Globus pallidus (tissue), 1 donor: ENCODE measurements around the gene SLC23A1.

Experiments used
- DNase-seq: peaks from one replicate; pipeline ENCODE4 v3.0.0-alpha.2; 2015; ENCODE audit warnings: low spot score

The SLC23A1 gene

DNA sequence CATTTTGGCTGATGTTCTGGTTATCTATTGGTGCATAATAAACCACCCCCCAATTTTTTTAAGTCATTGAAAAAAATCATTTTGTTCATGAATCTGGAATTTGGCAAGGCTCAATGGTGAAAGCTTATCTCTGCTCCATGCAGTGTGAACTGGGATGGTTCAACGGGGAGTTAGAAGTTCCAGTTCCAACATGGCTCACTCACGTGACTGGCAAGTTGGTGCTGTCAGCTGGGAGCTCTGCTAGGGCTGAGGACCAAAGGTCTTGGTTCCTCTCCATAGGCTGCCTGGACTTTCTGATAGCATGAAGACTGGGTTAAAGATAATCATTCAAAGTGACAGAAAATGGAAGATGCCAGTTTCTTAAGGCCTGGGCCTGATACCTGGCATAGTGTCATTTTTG is 23.9 kb upstream of the SLC23A1 start:
- DNase-seq: no peak

DNA sequence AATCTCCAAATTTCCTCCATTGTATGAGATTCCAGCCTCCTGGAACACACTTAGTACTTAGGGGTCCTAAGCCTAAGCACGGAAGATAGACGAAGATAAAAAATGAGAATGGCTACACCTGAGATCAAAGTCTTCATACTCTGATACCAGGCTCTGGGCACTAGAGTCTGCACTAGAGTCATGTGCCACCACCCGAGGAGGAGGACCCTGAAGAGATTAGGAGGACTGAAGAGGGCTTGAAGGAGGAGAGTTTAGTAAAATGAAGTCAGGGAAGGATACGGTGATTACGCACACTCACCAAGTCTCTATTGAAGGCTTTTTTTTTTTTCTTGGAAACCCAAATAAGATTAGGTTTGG is 21.4 kb upstream of the SLC23A1 start:
- no peak for DNase-seq

DNA sequence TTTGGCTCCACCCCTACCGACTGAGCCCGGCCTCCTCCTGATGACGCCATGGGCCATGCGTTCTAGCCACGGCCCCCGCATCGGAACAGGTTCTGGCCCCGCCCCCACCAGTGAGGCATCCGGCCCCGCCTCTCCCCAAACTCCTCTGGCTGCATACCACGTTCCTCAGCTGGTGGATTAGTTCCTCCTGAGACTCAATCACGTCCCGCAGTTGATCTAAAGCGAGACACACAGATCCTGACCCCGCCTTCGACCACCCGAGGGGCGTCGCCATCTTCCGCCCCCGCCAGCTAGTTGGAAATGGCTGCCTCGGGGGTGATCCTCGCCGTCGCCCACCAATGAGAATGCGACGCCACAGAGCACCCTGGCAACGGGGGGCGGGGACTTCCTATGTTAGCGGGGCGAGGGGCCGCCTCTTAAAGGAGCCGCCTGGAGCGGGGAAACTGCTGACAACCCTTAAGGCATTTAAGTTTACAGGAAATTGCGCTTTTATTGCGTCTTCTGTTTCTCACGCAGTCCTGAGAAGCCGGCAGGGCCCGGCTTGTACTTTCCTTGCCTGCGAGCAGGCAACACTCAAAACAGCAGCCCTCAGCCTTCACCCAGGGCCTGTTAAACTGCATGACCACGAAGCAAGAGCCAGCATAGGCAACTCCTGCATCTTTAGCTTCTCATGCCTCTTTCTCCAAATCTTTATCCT is 20.8 kb upstream of the SLC23A1 start, which contains the start of gene SPATA24:
SPATA24 (minus strand) TSS at position 303 of the 697 bp plus-strand sequence; CDS start at position 274, 29 bp downstream.
- DNase-seq: peak; percentile 98

DNA sequence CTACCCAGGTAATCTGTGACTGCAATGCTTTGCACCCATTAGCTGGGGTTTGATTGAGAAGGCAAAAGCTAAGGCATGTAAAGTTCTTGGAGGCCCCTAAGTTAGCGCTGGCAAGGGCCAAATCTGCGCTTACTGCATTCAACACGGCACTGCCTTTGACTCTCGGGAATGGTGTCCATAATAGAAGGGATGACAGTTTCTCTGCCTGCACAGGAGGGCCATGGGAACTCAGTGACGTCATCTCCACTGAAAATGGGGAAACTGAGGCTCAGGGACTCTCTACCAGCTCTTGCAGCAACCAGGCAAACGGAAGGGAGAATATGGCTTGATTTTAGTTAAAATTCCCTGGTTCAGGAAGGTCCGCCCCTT is 20.3 kb upstream of the SLC23A1 start:
- no peak for DNase-seq

DNA sequence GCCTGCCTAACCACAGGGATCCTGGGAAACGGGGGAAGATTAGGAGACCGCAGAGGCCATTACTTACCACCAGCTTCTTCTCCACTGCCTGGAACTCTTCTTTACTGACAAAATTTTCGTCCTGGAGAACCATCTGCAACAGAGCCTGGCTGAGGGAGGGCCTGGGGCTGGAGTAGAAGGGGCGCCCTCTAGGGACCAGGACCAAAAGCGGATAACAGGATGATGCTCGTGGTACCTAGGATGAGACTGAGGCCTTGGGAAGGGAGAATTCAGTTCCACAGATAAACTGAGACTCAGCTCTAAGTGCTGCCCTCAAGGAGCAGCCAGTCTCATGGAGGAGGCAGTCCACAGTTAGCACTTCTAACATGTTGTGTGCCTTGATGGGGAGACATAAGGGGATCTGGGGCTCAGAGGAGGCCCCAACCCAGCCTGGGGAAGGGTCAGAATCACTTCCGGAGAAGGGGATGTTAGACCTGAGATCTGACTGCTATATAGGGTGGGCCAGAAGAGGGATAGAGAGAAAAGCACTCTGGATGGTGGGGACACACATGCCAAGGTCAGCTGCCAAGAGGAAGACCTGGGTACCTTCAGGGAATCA is 19.6 kb upstream of the SLC23A1 start:
- no peak for DNase-seq

DNA sequence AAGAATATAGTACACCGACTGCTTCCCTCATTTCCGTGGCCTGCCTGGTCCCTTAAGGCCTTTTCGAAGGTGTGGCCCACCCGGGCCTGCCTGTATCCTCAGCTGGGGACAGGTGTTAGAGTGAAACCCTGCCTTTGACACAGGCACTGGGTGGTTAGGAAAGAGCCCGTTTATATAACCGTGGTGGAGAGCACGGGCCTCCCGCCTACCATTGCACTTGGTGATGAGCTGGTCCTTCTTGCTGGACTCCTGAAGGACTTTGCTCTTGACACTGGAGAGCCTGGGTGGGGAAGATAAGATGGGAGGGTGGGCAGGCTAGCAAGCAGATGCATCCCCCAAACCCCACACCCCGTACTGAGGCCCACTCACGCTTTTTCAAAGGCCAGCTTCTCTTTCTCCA is 18.4 kb upstream of the SLC23A1 start:
- no peak for DNase-seq

DNA sequence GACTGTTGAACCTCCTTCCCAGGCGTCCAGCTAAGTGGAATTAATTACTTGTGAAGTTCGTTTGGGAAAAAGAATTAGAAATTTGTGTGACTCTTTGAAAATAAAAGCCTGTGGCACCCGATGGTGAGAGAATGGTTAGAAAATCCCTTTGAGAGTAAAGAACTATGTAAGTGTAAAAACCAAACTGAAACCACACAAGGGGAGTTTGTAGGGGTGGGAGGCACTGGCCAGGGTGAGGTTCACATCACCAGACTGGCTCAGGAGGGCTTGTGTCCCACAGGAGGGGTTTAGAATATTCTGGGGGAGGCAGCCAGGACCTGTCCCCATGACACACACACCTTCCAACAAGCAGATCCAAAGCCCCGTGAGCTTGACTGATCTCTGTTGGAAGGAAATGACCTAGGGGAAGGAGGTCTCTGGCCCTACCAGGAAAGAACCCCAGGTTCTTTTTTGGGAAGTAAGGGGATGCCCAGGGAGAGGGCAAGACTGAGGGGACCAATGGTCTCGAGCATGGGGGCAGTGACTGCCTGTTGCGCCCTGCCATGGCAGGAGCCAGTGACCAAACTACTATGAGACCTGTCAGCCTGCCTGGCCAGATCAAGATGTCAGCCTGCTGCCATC is 16.5 kb upstream of the SLC23A1 start:
- no peak for DNase-seq

DNA sequence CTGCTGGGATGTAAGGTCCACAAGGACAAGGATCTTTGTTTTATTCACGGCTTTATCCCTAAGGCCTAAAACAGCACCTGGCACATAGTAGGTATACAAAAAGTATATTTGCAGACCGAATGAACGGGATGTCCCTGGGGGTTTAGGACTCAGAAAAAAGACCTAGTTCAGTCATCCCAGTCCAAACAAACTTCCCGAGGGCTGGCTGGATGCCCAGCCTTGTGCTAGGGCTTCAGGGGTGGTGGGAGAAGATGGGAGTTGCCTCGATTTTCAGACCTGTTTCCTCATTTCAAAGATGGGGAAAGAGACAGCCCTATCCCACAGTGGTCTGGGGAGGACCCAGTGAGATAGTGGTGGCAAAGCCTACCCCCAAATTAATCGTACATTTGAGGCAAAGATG is 14.8 kb upstream of the SLC23A1 start:
- no peak for DNase-seq

DNA sequence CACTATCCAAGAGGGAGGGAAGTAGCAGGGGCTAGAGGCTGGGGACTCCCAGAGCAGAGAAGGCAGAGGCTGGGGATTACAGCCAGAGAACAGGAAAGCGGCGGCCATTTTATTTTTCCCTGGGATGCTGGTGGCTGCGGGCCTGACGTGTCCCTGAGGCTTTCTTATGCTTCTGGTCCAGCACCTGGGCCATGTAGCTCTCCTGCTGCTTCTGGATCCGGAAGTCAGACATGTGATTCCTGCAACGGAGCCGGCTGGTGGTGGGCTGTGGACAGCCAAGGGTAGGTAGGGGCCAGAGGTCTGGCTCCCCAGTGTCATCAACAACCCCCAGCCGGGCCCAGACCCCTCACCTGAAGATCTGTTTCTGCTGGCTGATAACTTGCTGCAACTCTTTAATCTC is 13.6 kb upstream of the SLC23A1 start:
- no peak for DNase-seq

DNA sequence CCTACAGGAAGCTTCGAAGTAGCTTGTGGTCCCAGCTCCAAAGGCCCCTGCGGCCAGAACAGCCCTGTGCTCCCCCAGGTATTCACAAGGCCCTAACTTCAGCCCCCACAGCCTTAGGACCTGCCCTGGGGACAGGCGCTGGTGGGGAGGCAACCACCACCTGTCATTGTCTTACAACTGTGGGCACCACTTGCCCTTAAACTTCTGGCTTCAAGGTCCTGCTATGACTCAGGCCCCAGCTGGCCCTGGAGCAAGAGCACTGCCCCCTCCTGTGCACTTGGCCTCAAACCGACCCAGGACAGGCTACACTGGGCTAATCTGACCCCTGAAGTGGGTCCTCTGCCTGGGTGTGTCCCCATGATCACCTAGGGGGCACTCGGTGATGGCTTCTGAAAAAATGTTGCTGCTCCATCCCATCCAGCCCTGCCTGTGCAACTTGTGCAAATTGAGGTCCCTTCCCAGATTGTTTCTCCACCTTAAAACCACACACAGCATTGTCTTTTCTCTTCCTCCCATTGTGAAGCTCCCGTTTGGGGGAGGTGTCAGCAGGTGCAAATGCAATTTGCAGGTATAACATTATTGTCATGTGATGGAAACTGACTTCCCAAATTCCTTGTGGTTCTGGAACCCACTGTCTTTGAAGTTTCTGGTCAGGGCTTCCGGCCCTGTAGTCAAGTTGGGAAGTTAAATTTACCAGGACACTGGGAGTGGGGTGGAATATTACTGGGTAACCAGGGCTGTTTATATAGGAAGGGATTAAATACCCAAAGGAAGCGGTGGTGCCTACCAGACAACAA is 12.9 kb upstream of the SLC23A1 start:
- DNase-seq: no peak

DNA sequence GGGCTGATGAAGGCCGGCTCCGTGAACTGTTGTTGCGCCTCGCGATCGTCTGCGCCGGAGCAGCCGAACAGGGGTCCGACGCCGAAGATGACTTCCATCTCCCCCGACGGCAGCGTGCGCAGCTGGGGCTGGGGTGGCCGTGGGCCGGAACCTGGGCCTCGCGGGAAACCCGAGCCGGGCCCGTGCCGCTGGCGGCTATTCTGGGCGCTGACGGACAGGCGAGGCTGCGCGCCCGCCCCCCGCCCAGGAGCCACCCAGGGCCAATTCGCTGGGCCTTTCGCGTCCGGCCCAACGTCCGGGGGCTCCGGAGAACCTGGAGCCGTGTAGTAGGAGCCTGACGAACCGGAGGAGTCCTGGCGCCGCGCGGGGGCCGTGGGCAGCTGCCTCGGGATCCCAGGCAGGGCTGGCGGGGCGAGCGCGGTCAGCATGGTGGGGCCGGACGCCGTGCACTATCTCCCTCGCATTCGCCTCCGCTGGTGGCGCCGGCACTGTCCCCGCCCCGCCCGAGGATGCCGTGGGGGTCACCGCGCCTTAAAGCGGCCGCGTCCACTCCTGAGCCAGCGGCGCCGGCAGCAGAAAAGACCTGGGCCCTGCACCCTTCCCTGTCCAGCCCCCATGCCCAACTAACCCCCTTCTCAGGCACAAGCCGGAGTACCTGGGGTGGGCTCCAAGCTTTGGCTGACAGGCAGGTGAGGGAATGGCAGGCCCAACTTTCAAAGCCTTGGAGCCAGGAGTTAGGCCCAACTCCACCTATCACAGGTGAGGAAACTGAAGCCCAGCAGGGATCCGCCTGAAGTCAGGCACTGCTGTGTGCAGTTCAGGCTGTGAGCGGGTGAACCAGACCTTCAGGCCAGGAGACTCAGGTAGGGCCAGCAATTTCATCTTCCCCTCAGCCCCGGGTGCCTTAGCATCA is 11.8 kb upstream of the SLC23A1 start, which contains the start of gene PROB1:
PROB1 (minus strand) TSS at position 451 of the 913 bp plus-strand sequence; CDS start at position 428, 23 bp downstream.
- DNase-seq: no peak

DNA sequence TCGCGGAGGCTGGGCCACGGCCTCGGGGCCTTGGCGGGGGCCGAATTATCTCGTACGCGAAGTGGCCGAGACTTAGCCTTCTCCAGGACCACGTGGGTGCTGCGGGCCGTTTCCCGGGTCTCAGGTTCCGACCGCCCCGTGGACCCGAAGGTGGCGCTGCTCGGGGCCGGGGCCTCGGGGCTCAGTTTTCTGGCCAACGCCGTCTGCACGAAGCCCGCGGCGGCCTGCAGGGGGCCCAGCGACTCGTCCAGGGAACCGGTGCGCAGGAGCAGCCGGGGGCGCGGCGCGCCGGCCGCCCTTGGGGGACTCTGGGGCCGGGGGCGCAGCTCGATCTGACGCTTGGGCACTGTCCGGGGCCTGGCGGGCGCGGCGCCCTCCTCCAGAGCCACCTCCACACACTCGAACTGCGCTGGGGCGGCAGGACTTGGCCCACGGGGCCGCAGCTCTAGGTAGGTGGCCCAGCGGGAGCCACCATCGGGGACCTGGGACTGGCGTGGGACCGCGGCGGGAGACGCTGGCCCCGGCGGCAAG is 11.1 kb upstream of the SLC23A1 start:
- no peak for DNase-seq

DNA sequence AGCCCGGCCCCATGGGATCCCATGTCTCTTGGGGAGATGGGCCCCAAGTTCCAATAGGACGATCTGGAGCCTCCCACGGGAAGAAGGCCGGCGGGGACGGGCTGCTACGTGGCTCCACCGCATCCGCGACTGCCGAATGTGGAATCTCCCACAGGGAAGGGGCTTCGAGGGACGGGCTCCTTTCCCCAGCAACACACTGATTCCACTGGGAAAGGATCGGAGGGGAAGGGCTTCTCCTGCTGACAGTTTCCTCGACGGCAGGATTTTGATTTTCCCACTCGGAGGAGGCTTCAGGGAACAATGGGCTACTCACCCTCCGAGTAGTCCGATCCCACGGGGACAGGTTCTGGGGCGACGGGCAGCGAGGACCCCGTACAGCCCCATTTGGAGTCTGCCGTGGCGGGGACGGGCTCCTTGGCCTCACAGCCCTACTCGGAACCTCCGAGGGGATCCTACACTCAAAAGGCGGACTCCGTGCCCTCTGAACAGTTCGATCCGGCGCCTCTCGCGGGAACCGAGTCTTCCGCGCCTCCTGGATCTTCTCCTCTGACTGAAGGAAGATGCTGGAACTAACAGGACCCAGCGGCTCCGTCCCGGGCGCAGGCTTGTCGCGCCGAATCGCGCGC is 10.5 kb upstream of the SLC23A1 start:
- no peak for DNase-seq

DNA sequence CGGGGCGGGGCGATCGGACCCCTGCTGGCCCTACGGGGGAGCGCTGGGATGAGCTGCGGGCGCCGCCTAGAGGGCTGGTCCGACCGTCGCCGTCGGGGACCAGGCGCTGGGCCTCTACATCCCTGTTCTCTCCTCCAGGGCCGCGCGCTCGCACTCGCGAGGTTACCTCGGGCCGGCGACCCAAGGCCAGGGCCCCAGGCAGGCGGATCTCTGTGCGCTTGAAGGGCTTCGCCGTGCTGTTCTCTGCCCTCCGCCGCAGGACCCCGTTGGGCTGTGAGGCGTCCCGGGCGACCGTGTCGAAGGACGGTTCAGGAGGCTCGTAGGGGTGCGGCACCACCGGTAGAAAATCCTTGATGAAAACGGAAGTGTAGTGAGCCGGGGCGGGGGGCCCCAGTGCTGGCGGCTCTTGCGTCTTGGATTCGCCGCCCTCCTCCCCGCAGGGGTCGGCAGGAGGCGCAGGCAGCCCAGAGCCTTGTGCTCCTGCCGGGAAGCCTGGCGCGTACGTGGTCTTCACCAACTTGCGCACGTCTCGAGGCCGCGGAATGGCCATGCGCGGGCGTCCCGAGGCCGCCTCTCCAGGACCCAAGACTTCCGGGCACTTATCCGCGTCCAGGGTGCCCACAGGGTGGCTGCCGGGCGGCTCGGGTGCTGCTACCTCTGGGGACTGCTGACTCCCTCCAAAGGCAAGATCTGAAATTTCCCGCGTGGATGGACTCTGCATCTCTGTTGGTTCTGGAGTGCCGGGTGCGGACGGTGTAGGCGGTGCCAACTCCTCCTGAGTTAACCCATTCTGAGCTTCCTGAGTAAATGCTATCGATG is 9.8 kb upstream of the SLC23A1 start:
- DNase-seq: no peak

DNA sequence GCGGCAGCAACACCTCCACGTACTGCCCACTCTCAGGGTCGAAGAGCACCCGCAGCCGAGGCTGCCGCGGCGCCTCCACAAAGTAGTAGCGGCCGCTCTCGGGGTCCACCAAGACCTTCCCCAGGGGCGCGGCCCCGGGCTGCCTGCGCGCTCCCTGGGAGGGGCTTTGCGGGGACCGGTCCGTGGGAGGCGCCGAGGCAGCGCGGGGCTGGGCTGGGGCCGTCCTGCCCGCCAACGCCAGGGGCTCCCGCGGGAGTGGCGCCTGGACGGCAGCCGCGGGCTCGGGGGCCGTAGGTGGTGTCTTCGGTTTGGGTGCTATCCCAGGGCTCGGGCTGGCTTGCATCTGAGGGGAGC is 9.2 kb upstream of the SLC23A1 start:
- DNase-seq: no peak

DNA sequence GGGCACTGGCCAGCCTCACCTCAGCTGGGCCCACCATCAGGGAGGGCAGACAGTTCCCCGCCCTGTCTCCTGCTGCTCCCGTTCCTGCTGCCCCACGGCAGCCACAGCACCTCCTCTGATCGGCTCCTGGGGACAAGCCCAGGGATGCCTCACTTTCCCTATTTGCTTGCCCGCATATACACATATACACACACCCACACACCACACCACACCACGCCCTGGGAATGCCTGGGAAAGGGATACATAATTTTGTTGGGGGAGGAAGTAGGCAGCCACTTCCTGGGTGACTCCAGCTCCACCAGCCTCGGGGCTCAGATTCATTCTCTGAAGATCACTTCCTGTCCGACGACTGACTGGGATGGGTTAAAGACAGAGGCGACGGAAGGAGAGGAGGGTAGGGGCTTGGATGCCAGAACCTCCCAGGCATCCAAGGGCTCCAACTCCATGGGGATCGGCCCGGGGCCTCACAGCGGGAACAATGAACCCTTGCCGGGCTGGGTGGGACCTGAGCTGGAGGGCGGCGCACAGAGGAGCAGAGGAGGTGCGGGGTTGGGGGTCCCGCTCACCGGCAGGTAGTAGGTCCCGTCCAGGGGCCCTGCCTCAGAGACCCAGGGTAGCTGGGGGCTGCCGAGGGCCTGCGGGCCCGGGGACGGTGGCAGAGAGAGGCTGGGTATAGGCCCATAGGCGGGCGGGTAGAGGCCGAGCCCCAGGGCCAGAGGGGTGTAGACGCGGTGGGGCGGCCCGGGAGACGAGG is 8.7 kb upstream of the SLC23A1 start:
- DNase-seq: no peak

DNA sequence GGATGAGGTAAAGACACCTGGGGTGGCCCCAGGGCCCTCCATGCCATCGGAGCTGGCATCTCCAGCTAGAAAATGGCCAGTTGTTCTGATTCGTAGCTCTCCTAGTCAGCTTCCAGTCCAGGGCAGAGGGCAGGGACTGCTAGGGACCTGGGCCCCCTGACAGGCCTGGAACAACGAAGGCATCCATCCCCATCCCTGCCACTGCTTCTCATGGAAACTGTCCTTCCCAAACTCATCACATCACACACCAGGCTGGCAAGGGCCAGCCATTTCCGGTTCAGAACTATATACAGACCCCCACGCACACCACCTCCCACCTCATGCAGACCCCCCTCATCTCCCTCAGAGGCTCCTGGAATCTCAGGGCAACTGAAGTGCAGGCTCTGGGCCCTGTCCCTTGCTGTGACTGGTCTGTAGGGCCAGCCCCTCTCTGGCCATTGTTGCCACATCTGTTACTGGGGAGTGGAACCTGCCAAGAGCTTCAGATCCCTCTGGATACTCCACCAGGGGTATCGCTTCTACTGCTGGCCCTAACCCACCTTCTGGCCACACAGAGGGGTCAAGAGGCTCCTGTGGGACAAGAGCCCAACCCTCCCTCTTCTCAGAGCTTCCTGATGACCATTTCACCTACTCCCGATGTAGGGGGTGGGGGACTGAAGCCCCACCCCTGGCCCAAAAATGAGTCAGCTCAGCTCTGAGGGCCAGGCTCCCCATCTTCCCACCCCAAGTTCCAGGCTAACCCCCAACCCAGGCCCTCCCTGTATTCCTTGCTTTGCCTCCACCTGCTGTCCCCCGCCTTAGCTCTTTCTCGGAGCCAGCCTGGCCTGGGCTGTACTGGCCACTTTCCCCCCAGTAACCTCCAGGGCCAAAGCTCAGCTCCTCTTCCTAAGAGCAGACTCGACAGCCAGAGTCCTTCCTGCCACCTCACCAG is 7.8 kb upstream of the SLC23A1 start:
- DNase-seq: no peak
